ENCODE results near the gene DPP6. TPM values are rescaled to one million over a fixed set of nuclear protein-coding genes. Genes with fewer than 3 reads are reported as not detected.

The DPP6 gene
- total and polyA plus RNA-seq, 2 of the 8 experiments (the other 6 are each of a cell fraction or from before 2014, with no cell fraction given): 4.7 to 6.8 TPM

- TF ChIP-seq RAD21 (IDR thresholded peaks at IDR 0.05 in 1 of 2, conservative IDR thresholded peaks at IDR 0.05 in 1 of 2; ENCODE audit: low read depth in 2 of 2, low read length in 2 of 2) (no peak), JUND (IDR thresholded peaks at IDR 0.05; ENCODE audit: low read length) (no peak), GABPA (IDR thresholded peaks at IDR 0.05; ENCODE audit: borderline replicate concordance, insufficient read depth, low read length) (no peak), MAX (IDR thresholded peaks at IDR 0.05) (no peak)
Observed at GRCh38 chr7:154863766-154864522, 811.7 kb downstream of the DPP6 start (continued).
